Kidney (tissue), 14 donors: Measurements from ENCODE around the gene TRAK1. TPM values are rescaled to one million over a fixed set of nuclear protein-coding genes. Genes with fewer than 3 reads are reported as not detected.
A peak's percentile ranks its signal among the peaks of the same experiment; 100 is the strongest.
"Not testable (repeated sequence)": the region's sequence is repeated elsewhere in the genome, so short reads cannot be mapped to it uniquely, and the experiment has no call there.

ENCODE experiments used
- DNase-seq, 5 donors: peaks; one replicate each; pipeline ENCODE4 v3.0.0-alpha.2; 2013 to 2020
- FAIRE-seq: peaks from 2 replicates; lab custom pipeline; 2012; peaks lifted over from hg19 to GRCh38; lab: Jason Lieb, UNC
- H3K27ac ChIP-seq, 2 donors: one replicate each; pipeline ENCODE4 v1.7.0; 2013; ENCODE audit warnings: low read depth in 2 of 2, low read length in 2 of 2, inconsistent platforms in 1 of 2
- H3K27me3 ChIP-seq: one replicate; pipeline ENCODE4 v1.7.1; 2013; ENCODE audit warnings: low read length, inconsistent platforms; ENCODE audit not compliant: control insufficient read depth, insufficient read depth
- H3K36me3 ChIP-seq, 3 donors: one replicate each; pipeline versions ENCODE4 v1.7.0 to v1.7.1; 2013; ENCODE audit warnings: low read length in 3 of 3, control low read depth in 1 of 3, inconsistent platforms in 1 of 3; ENCODE audit not compliant: insufficient read depth in 3 of 3, control insufficient read depth in 2 of 3
- H3K4me1 ChIP-seq, 3 donors: one replicate each; pipeline versions ENCODE4 v1.7.0 to v1.7.1; 2013; ENCODE audit warnings: low read length in 3 of 3, inconsistent platforms in 1 of 3, low read depth in 1 of 3; ENCODE audit not compliant: control insufficient read depth in 2 of 3, insufficient read depth in 2 of 3
- H3K4me3 ChIP-seq, 3 donors: one replicate each; pipeline versions ENCODE4 v1.7.0 to v1.8.1; 2013; ENCODE audit warnings: low read length in 3 of 3, control low read depth in 1 of 3, inconsistent platforms in 1 of 3
- H3K9ac ChIP-seq, 3 donors: one replicate each; pipeline versions ENCODE4 v1.7.0 to v1.7.1; 2013; ENCODE audit warnings: low read length in 3 of 3, control low read depth in 1 of 3, inconsistent platforms in 1 of 3
- H3K9me3 ChIP-seq, 3 donors: one replicate each; pipeline versions ENCODE4 v1.7.0 to v1.7.1; 2013; ENCODE audit warnings: low read length in 3 of 3, control low read depth in 1 of 3, inconsistent platforms in 1 of 3; ENCODE audit not compliant: control insufficient read depth in 2 of 3, insufficient read depth in 1 of 3
- CTCF ChIP-seq: IDR thresholded peaks from 3 replicates; pipeline ENCODE4 v1.5.1; 2012; ENCODE audit warnings: mild to moderate bottlenecking, moderate library complexity, borderline replicate concordance; ENCODE audit not compliant: insufficient read depth; ENCODE audit errors: extremely low read depth
- intact Hi-C: fragments of 100-400 bp; cut with DNase I; formaldehyde crosslinking; loops from one replicate; pipeline ENCODE4 v1.11.1; 2022
- polyA plus RNA-seq: library from polyadenylated mRNA; stranded (reverse); fragments of 350-450 nt; fragmentation: Illumina TruSeq; extraction: RNeasy Lipid Tissue Mini Kit (QIAGEN cat#74804); gene quantifications from one replicate; pipeline ENCODE4 v1.2.3, GENCODE V29; 2014; ENCODE audit warnings: low read depth, low replicate concordance; ENCODE audit not compliant: insufficient read depth
- total RNA-seq: library from RNA; stranded (reverse); fragmentation: NEBNext Ultra II Directional; extraction: Animal tissue kit (Norgen Biotek cat#: 25700); gene quantifications from one replicate; pipeline ENCODE4 v1.2.1, GENCODE V29; 2021
- donor health status: control.
- donor health status: control.
- donor health status: control.
- donor health status: control.
- donor health status: control.
- donor health status: DM: yes; HTN: yes; CAD: no.
- donor health status: Normal renal cell carcinoma (clear cell type).

TRAK1 gene
- total and polyA plus RNA-seq, 2 donors from 2014 or later, result 16.2 to 41.0 TPM

- no peak for DNase-seq
- no peaks in the 10 kb centered on the region for H3K27me3 ChIP-seq
- H3K9ac ChIP-seq, result no peak overlapping the region
- no peak overlapping the region for H3K27ac ChIP-seq
- TF ChIP-seq CTCF, result no peak
- H3K4me3 ChIP-seq, result no peak overlapping the region
- H3K9me3 ChIP-seq, result no peaks in the 10 kb centered on the region
- no peaks in the 10 kb centered on the region for H3K36me3 ChIP-seq
- no peak for FAIRE-seq
- intact Hi-C loops, result no loop called here
- H3K4me1 ChIP-seq, result peaks cover 3 to 22% (median 12%) of the 10 kb centered on the region in 3 donors
Observed at GRCh38 chr3:42045708-42046243, 45.4 kb upstream of the TRAK1 start.

- peaks cover 7 to 36% (median 22%) of the 10 kb centered on the region in 3 donors for H3K4me1 ChIP-seq
- DNase-seq, H3K36me3 ChIP-seq, H3K9me3 ChIP-seq, H3K27ac ChIP-seq, intact Hi-C loops, H3K9ac ChIP-seq, H3K27me3 ChIP-seq, FAIRE-seq, H3K4me3 ChIP-seq: not testable (repeated sequence)
Observed at GRCh38 chr3:42048526-42048925, 42.6 kb upstream of the TRAK1 start.

- FAIRE-seq, result no peak
- intact Hi-C loops, result no loop called here
- Histone ChIP-seq H3K4me1 (peaks cover 7 to 40% (median 25%) of the 10 kb centered on the region in 3 donors), H3K4me3 (no peak overlapping the region), H3K9ac (no peak overlapping the region), H3K27ac (no peak overlapping the region), H3K9me3 (no peaks in the 10 kb centered on the region), H3K27me3 (no peaks in the 10 kb centered on the region), H3K36me3 (no peaks in the 10 kb centered on the region)
- peak in 1 of 5 donors; percentile 22 for DNase-seq
- no peak for TF ChIP-seq CTCF
Observed at GRCh38 chr3:42050126-42050525, 41.0 kb upstream of the TRAK1 start.

- no peaks in the 10 kb centered on the region for H3K27me3 ChIP-seq
- H3K4me1 ChIP-seq, result peaks cover 7 to 35% (median 25%) of the 10 kb centered on the region in 3 donors
- H3K4me3 ChIP-seq, result no peak overlapping the region
- no peaks in the 10 kb centered on the region for H3K9me3 ChIP-seq
- intact Hi-C loops, result no loop called here
- FAIRE-seq, result no peak
- H3K36me3 ChIP-seq, result no peaks in the 10 kb centered on the region
- H3K27ac ChIP-seq, result peak overlapping the region in 1 of 2 donors; percentile 20
- no peak for TF ChIP-seq CTCF
- no peak for DNase-seq
- no peak overlapping the region for H3K9ac ChIP-seq
Observed at GRCh38 chr3:42051384-42052131, 39.6 kb upstream of the TRAK1 start.
